SK-N-SH (cell line): ENCODE data around the gene DNAH6. TPM values are rescaled to one million over a fixed set of nuclear protein-coding genes. Genes with fewer than 3 reads are reported as not detected.

Experiments used
- CTCF ChIA-PET: fragments of 300-600, 350-600 bp; formaldehyde crosslinking; extraction: SDS; loops from one replicate; lab custom pipeline; 2021; lab: Yijun Ruan, JAX
- POLR2A ChIA-PET: fragments of 350-600 bp; sonication (Branson Sonifier 250); formaldehyde crosslinking; extraction: SDS; loops from one replicate; lab custom pipeline; 2020; ENCODE audit warnings: antibody characterized with exemption, inconsistent platforms; lab: Yijun Ruan, JAX
- DNase-seq: peaks from one replicate; pipeline ENCODE4 v3.0.0; 2012
- H2AFZ ChIP-seq: fragments of 200-600 bp; sonication (generic); 2 replicates; pipeline ENCODE4 v1.8.1; 2016; ENCODE audit warnings: antibody characterized with exemption, mild to moderate bottlenecking, low read depth
- H3F3A ChIP-seq: fragments of 200-600 bp; sonication (generic); replicated peaks from 2 replicates; pipeline ENCODE3; 2016; ENCODE audit warnings: antibody characterized with exemption, mild to moderate bottlenecking; ENCODE audit not compliant: insufficient read depth
- H3K27ac ChIP-seq, 2 experiments: fragments of 200-500 bp in 1 of 2; fragments of 200-600 bp in 1 of 2; sonication (Bioruptor generic) in 1 of 2; sonication (generic), shearing (Covaris generic) in 1 of 2; 2 replicates each; pipeline versions ENCODE4 v1.5.1 to v1.6.1; 2014 to 2016; ENCODE audit warnings: low read depth in 2 of 2, inconsistent platforms in 1 of 2, low read length in 1 of 2, mild to moderate bottlenecking in 1 of 2, mixed read lengths in 1 of 2
- H3K27me3 ChIP-seq: fragments of 200-600 bp; sonication (generic), shearing (Covaris generic); 2 replicates; pipeline ENCODE4 v1.6.1; 2016; ENCODE audit warnings: mixed run types; ENCODE audit not compliant: insufficient read depth
- H3K36me3 ChIP-seq, 2 experiments: fragments of 200-500 bp in 1 of 2; fragments of 200-600 bp in 1 of 2; sonication (Bioruptor generic) in 1 of 2; sonication (generic) in 1 of 2; replicated peaks in 1 of 2; 2 replicates each; pipeline versions ENCODE3 to v1.5.1; 2014 to 2016; ENCODE audit warnings: low read length in 1 of 2, mild to moderate bottlenecking in 1 of 2; ENCODE audit not compliant: insufficient read depth in 2 of 2, control insufficient read depth in 1 of 2
- H3K4me1 ChIP-seq, 2 experiments: fragments of 200-500 bp in 1 of 2; fragments of 200-600 bp in 1 of 2; sonication (Bioruptor generic) in 1 of 2; sonication (generic), shearing (Covaris generic) in 1 of 2; 2 replicates each; pipeline versions ENCODE4 v1.5.1 to v1.6.1; 2014 to 2016; ENCODE audit warnings: low read depth in 1 of 2, low read length in 1 of 2, mixed run types in 1 of 2; ENCODE audit not compliant: insufficient read depth in 2 of 2, control insufficient read depth in 1 of 2
- H3K4me2 ChIP-seq: fragments of 200-600 bp; sonication (generic), shearing (Covaris generic); 2 replicates; pipeline ENCODE4 v1.6.1; 2017; ENCODE audit warnings: mixed run types
- H3K4me3 ChIP-seq, 2 experiments: fragments of 200-500 bp in 1 of 2; fragments of 200-600 bp in 1 of 2; sonication (Bioruptor generic) in 1 of 2; sonication (generic), shearing (Covaris generic) in 1 of 2; 2 replicates each; pipeline versions ENCODE4 v1.5.1 to v1.8.1; 2014 to 2016; ENCODE audit warnings: low read depth in 2 of 2, inconsistent platforms in 1 of 2, low read length in 1 of 2, mild to moderate bottlenecking in 1 of 2, mixed read lengths in 1 of 2, moderate library complexity in 1 of 2
- H3K79me2 ChIP-seq: fragments of 200-600 bp; sonication (generic); 2 replicates; pipeline ENCODE4 v1.8.1; 2017; ENCODE audit warnings: mild to moderate bottlenecking; ENCODE audit not compliant: insufficient read depth
- H3K9ac ChIP-seq: fragments of 200-600 bp; sonication (generic); 2 replicates; pipeline ENCODE4 v1.6.1; 2017; ENCODE audit warnings: mixed run types
- H3K9me2 ChIP-seq: fragments of 200-600 bp; sonication (generic); 2 replicates; pipeline ENCODE4 v1.6.1; 2017; ENCODE audit warnings: mixed run types
- H3K9me3 ChIP-seq: fragments of 200-600 bp; sonication (generic); 2 replicates; pipeline ENCODE4 v1.6.1; 2017; ENCODE audit warnings: mixed run types, mild to moderate bottlenecking, moderate library complexity
- H4K20me1 ChIP-seq: fragments of 200-600 bp; sonication (generic); 2 replicates; pipeline ENCODE4 v1.6.1; 2017; ENCODE audit warnings: mild to moderate bottlenecking, mixed run types; ENCODE audit not compliant: insufficient read depth
- CTCF ChIP-seq: fragments of 200-600 bp; sonication (generic); IDR thresholded peaks from 2 replicates; pipeline ENCODE4 v1.6.1; 2017; ENCODE audit warnings: antibody characterized with exemption, mild to moderate bottlenecking, moderate library complexity
- ELF1 ChIP-seq: IDR thresholded peaks from 2 replicates; pipeline ENCODE4 v1.4.0; 2012
- EP300 ChIP-seq, 2 experiments: IDR thresholded peaks; 2 replicates each; pipeline versions ENCODE4 v1.4.0 to v1.6.1; 2012; ENCODE audit warnings: borderline replicate concordance in 1 of 2, low read depth in 1 of 2, low read length in 1 of 2
- FOSL2 ChIP-seq: IDR thresholded peaks from 2 replicates; pipeline ENCODE4 v1.4.0; 2012; ENCODE audit warnings: low read depth, mild to moderate bottlenecking, moderate library complexity, borderline replicate concordance
- GABPA ChIP-seq: IDR thresholded peaks from 2 replicates; pipeline ENCODE4 v1.4.0; 2012; ENCODE audit warnings: low read depth, mild to moderate bottlenecking
- GATA2 ChIP-seq: sonication (generic); formaldehyde crosslinking; IDR thresholded peaks from 2 replicates; pipeline ENCODE4 v1.5.0; 2020; ENCODE audit warnings: mild to moderate bottlenecking, missing genetic modification reagents
- IRF3 ChIP-seq: fragments of 150-350 bp; IDR thresholded peaks from 2 replicates; pipeline ENCODE4 v1.6.1; 2016; ENCODE audit warnings: mild to moderate bottlenecking, low read depth, low read length
- MEF2A ChIP-seq: IDR thresholded peaks from 2 replicates; pipeline ENCODE4 v1.4.0; 2012; ENCODE audit warnings: low read depth, borderline replicate concordance
- MXI1 ChIP-seq: IDR thresholded peaks from 2 replicates; pipeline ENCODE4 v1.6.1; 2012; ENCODE audit warnings: mild to moderate bottlenecking, low read depth, low read length, improper control_type of control experiment
- PBX3 ChIP-seq: IDR thresholded peaks from 2 replicates; pipeline ENCODE4; 2012
- RCOR1 ChIP-seq: fragments of 150-350 bp; IDR thresholded peaks from 2 replicates; pipeline ENCODE4 v1.6.1; 2017; ENCODE audit warnings: antibody characterized with exemption, low read length
- RXRA ChIP-seq: IDR thresholded peaks from 2 replicates; pipeline ENCODE4 v1.4.0; 2012; ENCODE audit warnings: low read depth, mild to moderate bottlenecking, borderline replicate concordance
- SIN3A ChIP-seq: IDR thresholded peaks from 2 replicates; pipeline ENCODE4 v1.6.1; 2012; ENCODE audit warnings: low read depth, mild to moderate bottlenecking, low read length, moderate library complexity, borderline replicate concordance
- TCF12 ChIP-seq: IDR thresholded peaks from 2 replicates; pipeline ENCODE4 v1.4.0; 2012
- WGBS: methylation state at CpG from one replicate; pipeline ENCODE4 v1.1.6; 2017; ENCODE audit warnings: low lambda C conversion rate; 5-methylcytosine and 5-hydroxymethylcytosine counted together
- polyA plus RNA-seq, 3 experiments: library from polyadenylated mRNA; depleted of rRNA; stranded (reverse); fragments of >200 nt; gene quantifications; 2 replicates each; pipeline ENCODE4 v1.2.3, GENCODE V29; 2012

The DNAH6 gene
- polyA plus RNA-seq, 1 of the 3 experiments (the other 2 are of a cell fraction): 0.03 TPM

GRCh38 chr2:84858937-84859336 is 342.6 kb downstream of the DNAH6 start:
- ChIA-PET POLR2A (no interaction called here), CTCF (interaction anchor here (1.7 kb wide), 1 partner anchor 361 kb away, joined by 6 read pairs; no protein-coding TSS in a partner anchor)
- Histone ChIP-seq H3K9ac (no peak overlapping the region), H3K36me3 (no peaks in the 10 kb centered on the region), H3K79me2 (no peaks in the 10 kb centered on the region), H3F3A (no peaks in the 10 kb centered on the region), H3K9me3 (no peaks in the 10 kb centered on the region)
- no peak for TF ChIP-seq RCOR1
- no peak for TF ChIP-seq EP300 (IDR thresholded peaks at IDR 0.05; ENCODE audit: borderline replicate concordance in 1 of 2, low read depth in 1 of 2, low read length in 1 of 2)
- TF ChIP-seq MXI1: no peak
- TF ChIP-seq IRF3: no peak
- no peak for TF ChIP-seq RXRA
- TF ChIP-seq TCF12: no peak
- TF ChIP-seq SIN3A: no peak
- TF ChIP-seq ELF1: no peak
- TF ChIP-seq, all 33 proteins: peak for 0
- no peak overlapping the region for H3K4me2 ChIP-seq
- H3K27ac ChIP-seq: no peak overlapping the region
- H3K27me3 ChIP-seq: peaks cover 23% of the 10 kb centered on the region; the same call in 1 of the 2 replicates
- no peaks in the 10 kb centered on the region for H3K4me1 ChIP-seq
- H2AFZ ChIP-seq: no peak overlapping the region
- no peak overlapping the region for H3K4me3 ChIP-seq
- 17% methylated on average over 3 of the region's 3 CpGs for WGBS
- no peaks in the 10 kb centered on the region for H3K9me2 ChIP-seq
- no peak for DNase-seq
- H4K20me1 ChIP-seq: no peaks in the 10 kb centered on the region

- Histone ChIP-seq H3K36me3 (no peaks in the 10 kb centered on the region), H3K9me3 (no peaks in the 10 kb centered on the region), H2AFZ (no peak overlapping the region), H3K79me2 (no peaks in the 10 kb centered on the region), H3K27me3 (peaks cover 18% of the 10 kb centered on the region; the same call in 1 of the 2 replicates), H3K9me2 (no peaks in the 10 kb centered on the region), H3K4me1 (no peaks in the 10 kb centered on the region), H3K4me3 (no peak overlapping the region), H4K20me1 (no peaks in the 10 kb centered on the region), H3K27ac (no peak overlapping the region), H3F3A (no peaks in the 10 kb centered on the region), H3K4me2 (no peak overlapping the region), H3K9ac (no peak overlapping the region)
- WGBS: 13% methylated on average over 2 of the region's 6 CpGs
- POLR2A ChIA-PET: no interaction called here
- TF ChIP-seq EP300 (IDR thresholded peaks at IDR 0.05; ENCODE audit: borderline replicate concordance in 1 of 2, low read depth in 1 of 2, low read length in 1 of 2): no peak
- TF ChIP-seq PBX3: no peak
- CTCF ChIA-PET: interaction anchor here (0.5 to 1.8 kb wide), 3 partner anchors 20 to 1213 kb away, joined by 3 to 9 read pairs (median 3); partner anchors contain the start of gene TRABD2A
- DNase-seq: no peak
Measured at GRCh38 chr2:84861539-84861938, 345.2 kb downstream of the DNAH6 start.

- no peak for TF ChIP-seq MEF2A
- no peak for TF ChIP-seq CTCF
- no peak for TF ChIP-seq FOSL2
- TF ChIP-seq GATA2 (CRISPR knock-in tag): no peak
- TF ChIP-seq GABPA: no peak
- TF ChIP-seq PBX3: no peak
- TF ChIP-seq RCOR1: no peak
- TF ChIP-seq EP300 (IDR thresholded peaks at IDR 0.05; ENCODE audit: borderline replicate concordance in 1 of 2, low read depth in 1 of 2, low read length in 1 of 2): no peak
- H3K4me1 ChIP-seq: no peaks in the 10 kb centered on the region
- H4K20me1 ChIP-seq: no peaks in the 10 kb centered on the region
- 26% methylated on average over 6 of the region's 6 CpGs for WGBS
- ChIA-PET CTCF (interaction anchor here (0.5 to 1.8 kb wide), 3 partner anchors 19 to 1213 kb away, joined by 3 to 9 read pairs (median 3); partner anchors contain the start of gene TRABD2A), POLR2A (no interaction called here)
- H3K4me3 ChIP-seq: no peak overlapping the region
- no peaks in the 10 kb centered on the region for H3K79me2 ChIP-seq
- H3K36me3 ChIP-seq: no peaks in the 10 kb centered on the region
- no peak overlapping the region for H3K27ac ChIP-seq
- no peaks in the 10 kb centered on the region for H3K9me2 ChIP-seq
- no peaks in the 10 kb centered on the region for H3K9me3 ChIP-seq
- no peak for DNase-seq
- no peak overlapping the region for H3K4me2 ChIP-seq
- H3F3A ChIP-seq: no peaks in the 10 kb centered on the region
- no peak overlapping the region for H2AFZ ChIP-seq
- peaks cover 23% of the 10 kb centered on the region; the same call in 1 of the 2 replicates for H3K27me3 ChIP-seq
- H3K9ac ChIP-seq: no peak overlapping the region
Measured at GRCh38 chr2:84862006-84862405, 345.7 kb downstream of the DNAH6 start.
